ENCODE data around the gene DDX17.

DNA sequence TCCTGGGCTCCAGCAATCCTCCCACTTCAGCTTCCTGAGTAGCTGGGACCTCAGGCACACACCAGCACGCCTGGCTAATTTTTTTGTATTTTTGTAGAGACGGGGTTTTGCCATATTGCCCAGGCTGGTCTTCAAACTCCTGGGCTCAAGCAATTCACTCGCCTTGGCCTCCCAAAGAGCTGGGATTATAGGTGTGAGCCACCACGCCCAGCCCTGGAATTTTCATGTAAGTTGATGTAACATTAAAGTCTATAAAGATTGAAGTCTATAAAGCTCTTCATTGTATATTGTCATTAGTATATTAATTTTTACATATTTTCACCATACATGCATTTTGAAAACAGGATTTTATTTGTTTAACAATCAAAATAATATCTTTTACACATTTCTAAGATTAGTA lies 12.5 kb upstream of the DDX17 start:
- TF ChIP-seq EP300 (IDR thresholded peaks at IDR 0.05): no peak
- no peak for TF ChIP-seq POLR2A (IDR thresholded peaks at IDR 0.05)
- TF ChIP-seq, protein P1, sequence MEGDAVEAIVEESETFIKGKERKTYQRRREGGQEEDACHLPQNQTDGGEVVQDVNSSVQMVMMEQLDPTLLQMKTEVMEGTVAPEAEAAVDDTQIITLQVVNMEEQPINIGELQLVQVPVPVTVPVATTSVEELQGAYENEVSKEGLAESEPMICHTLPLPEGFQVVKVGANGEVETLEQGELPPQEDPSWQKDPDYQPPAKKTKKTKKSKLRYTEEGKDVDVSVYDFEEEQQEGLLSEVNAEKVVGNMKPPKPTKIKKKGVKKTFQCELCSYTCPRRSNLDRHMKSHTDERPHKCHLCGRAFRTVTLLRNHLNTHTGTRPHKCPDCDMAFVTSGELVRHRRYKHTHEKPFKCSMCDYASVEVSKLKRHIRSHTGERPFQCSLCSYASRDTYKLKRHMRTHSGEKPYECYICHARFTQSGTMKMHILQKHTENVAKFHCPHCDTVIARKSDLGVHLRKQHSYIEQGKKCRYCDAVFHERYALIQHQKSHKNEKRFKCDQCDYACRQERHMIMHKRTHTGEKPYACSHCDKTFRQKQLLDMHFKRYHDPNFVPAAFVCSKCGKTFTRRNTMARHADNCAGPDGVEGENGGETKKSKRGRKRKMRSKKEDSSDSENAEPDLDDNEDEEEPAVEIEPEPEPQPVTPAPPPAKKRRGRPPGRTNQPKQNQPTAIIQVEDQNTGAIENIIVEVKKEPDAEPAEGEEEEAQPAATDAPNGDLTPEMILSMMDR (IDR thresholded peaks at IDR 0.05): no peak
